Measurements from ENCODE around the gene ADAMTS17. TPM values are rescaled to one million over a fixed set of nuclear protein-coding genes. Genes with fewer than 3 reads are reported as not detected.

Gene ADAMTS17
- total RNA-seq, 1 experiment from 2014 or later = 4.2 TPM

DNA sequence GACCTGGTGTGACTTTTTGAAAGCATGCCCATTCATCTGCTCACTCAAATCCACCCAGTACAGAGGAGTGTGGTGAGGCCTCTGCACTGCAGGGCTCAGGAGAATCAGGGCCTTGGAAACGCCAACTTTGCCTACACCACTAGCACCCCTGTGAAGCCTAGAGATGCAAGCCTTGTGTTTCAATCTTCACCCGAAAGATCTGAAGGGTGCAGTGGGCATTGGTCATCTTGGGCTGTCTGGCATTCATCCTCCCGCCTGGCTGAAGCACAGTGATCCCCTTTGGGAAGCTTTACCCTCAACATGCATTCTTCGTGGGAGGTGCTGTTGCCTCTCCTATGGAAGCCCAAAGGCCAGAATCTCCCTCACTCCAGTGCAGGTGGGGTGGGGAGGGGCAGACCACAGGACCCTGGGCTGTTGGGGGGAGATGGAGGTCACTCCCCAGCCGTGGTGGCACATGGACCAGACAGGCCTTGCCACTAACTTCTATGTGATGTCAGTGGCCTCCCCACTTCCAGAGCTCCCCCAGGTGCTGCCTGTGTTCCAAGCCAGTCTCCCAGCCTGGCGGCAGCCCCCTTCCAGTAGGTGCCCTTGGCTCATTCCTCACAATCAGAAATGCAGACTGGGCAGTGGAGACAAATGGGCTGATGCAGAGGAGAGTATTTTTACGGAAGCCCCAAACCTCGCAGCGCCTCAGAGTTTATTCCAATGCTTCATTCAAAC is 92.5 kb downstream of the ADAMTS17 start:
- intact Hi-C loops (cut with micrococcal nuclease) = no loop called here
- H3K4me3 ChIP-seq (replicated peaks in 1 of 2; ENCODE audit: low read depth in 1 of 2, low read length in 2 of 2) = no peak overlapping the region
- no peaks in the 10 kb centered on the region for H3K4me1 ChIP-seq (ENCODE audit: control insufficient read depth in 1 of 2, insufficient read depth in 2 of 2, low read length in 2 of 2)
- H3K9me2 ChIP-seq (ENCODE audit: insufficient read depth) = no peaks in the 10 kb centered on the region
- H3K4me2 ChIP-seq (ENCODE audit: low read length) = no peak overlapping the region
- no peak overlapping the region for H3K27ac ChIP-seq (ENCODE audit: low read depth, low read length)
- H4K20me1 ChIP-seq (ENCODE audit: insufficient read depth) = no peaks in the 10 kb centered on the region
- ATAC-seq = no peak
- no peak overlapping the region for H2AFZ ChIP-seq (ENCODE audit: low read depth, low read length, poor library complexity, severe bottlenecking)
- no peak overlapping the region for H3K9ac ChIP-seq (ENCODE audit: low read length)
- no peak for DNase-seq (ENCODE audit: low read depth, low spot score)
- no peaks in the 10 kb centered on the region for H3K9me3 ChIP-seq (ENCODE audit: control insufficient read depth in 1 of 2, insufficient read depth in 1 of 2, low read depth in 1 of 2, low read length in 2 of 2)
- no peaks in the 10 kb centered on the region for H3K27me3 ChIP-seq (ENCODE audit: insufficient read depth, low read length)
- ChIA-PET CTCF (no interaction called here), POLR2A (no interaction called here), RAD21 (ENCODE audit: low non-redundant PET in 1 of 2, low total read pairs in 2 of 2, uncharacterized antibody in 2 of 2, unreplicated experiment in 2 of 2) (no interaction called here)
- H3K36me3 ChIP-seq (ENCODE audit: control insufficient read depth in 1 of 2, insufficient read depth in 2 of 2, low read length in 2 of 2) = no peaks in the 10 kb centered on the region
- no peak for TF ChIP-seq ELF1 (IDR thresholded peaks at IDR 0.05; ENCODE audit: borderline replicate concordance, low read depth)
- TF ChIP-seq, protein P1, sequence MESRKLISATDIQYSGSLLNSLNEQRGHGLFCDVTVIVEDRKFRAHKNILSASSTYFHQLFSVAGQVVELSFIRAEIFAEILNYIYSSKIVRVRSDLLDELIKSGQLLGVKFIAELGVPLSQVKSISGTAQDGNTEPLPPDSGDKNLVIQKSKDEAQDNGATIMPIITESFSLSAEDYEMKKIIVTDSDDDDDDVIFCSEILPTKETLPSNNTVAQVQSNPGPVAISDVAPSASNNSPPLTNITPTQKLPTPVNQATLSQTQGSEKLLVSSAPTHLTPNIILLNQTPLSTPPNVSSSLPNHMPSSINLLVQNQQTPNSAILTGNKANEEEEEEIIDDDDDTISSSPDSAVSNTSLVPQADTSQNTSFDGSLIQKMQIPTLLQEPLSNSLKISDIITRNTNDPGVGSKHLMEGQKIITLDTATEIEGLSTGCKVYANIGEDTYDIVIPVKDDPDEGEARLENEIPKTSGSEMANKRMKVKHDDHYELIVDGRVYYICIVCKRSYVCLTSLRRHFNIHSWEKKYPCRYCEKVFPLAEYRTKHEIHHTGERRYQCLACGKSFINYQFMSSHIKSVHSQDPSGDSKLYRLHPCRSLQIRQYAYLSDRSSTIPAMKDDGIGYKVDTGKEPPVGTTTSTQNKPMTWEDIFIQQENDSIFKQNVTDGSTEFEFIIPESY (IDR thresholded peaks at IDR 0.05; ENCODE audit: extremely low read depth, insufficient replicate concordance, low read length) = no peak
- TF ChIP-seq SRF (IDR thresholded peaks at IDR 0.05; ENCODE audit: low read depth) = no peak
- TF ChIP-seq, protein P2, sequence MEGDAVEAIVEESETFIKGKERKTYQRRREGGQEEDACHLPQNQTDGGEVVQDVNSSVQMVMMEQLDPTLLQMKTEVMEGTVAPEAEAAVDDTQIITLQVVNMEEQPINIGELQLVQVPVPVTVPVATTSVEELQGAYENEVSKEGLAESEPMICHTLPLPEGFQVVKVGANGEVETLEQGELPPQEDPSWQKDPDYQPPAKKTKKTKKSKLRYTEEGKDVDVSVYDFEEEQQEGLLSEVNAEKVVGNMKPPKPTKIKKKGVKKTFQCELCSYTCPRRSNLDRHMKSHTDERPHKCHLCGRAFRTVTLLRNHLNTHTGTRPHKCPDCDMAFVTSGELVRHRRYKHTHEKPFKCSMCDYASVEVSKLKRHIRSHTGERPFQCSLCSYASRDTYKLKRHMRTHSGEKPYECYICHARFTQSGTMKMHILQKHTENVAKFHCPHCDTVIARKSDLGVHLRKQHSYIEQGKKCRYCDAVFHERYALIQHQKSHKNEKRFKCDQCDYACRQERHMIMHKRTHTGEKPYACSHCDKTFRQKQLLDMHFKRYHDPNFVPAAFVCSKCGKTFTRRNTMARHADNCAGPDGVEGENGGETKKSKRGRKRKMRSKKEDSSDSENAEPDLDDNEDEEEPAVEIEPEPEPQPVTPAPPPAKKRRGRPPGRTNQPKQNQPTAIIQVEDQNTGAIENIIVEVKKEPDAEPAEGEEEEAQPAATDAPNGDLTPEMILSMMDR (IDR thresholded peaks at IDR 0.05 in 2 of 3, conservative IDR thresholded peaks at IDR 0.05 in 1 of 3; ENCODE audit: borderline replicate concordance in 1 of 3, insufficient read depth in 1 of 3, low read depth in 2 of 3, low read length in 2 of 3) = no peak
- no peak for TF ChIP-seq POLR2AphosphoS5 (IDR thresholded peaks at IDR 0.05; ENCODE audit: low read depth, low read length)
- TF ChIP-seq, protein P3, sequence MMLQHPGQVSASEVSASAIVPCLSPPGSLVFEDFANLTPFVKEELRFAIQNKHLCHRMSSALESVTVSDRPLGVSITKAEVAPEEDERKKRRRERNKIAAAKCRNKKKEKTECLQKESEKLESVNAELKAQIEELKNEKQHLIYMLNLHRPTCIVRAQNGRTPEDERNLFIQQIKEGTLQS (IDR thresholded peaks at IDR 0.05) = no peak
- TF ChIP-seq ZNF274 (IDR thresholded peaks at IDR 0.05; ENCODE audit: low read depth, low read length) = no peak
- TF ChIP-seq TCF7L2 (IDR thresholded peaks at IDR 0.05; ENCODE audit: borderline replicate concordance, extremely low read depth, insufficient read depth, insufficient read length) = no peak
- TF ChIP-seq EZH2phosphoT487 (IDR thresholded peaks at IDR 0.05; ENCODE audit: borderline replicate concordance) = no peak
- no peak for TF ChIP-seq FOSL1 (IDR thresholded peaks at IDR 0.05; ENCODE audit: low read depth)
- TF ChIP-seq RAD21 (IDR thresholded peaks at IDR 0.05; ENCODE audit: low read depth) = no peak
- no peak for TF ChIP-seq CEBPB (IDR thresholded peaks at IDR 0.05; ENCODE audit: low read depth)
- no peak for TF ChIP-seq SIN3A (IDR thresholded peaks at IDR 0.05; ENCODE audit: low read depth)
- TF ChIP-seq CBX3 (IDR thresholded peaks at IDR 0.05; ENCODE audit: low read depth) = no peak
- no peak for TF ChIP-seq EZH2 (IDR thresholded peaks at IDR 0.05)
- no peak for TF ChIP-seq YY1 (IDR thresholded peaks at IDR 0.05; ENCODE audit: extremely low read depth, insufficient replicate concordance, low read depth, low read length)
- TF ChIP-seq ZFX (IDR thresholded peaks at IDR 0.05) = no peak
- TF ChIP-seq POLR2A (IDR thresholded peaks at IDR 0.05; ENCODE audit: borderline replicate concordance, extremely low read depth, insufficient read depth, insufficient read length) = no peak
- TF ChIP-seq SP1 (IDR thresholded peaks at IDR 0.05; ENCODE audit: low read depth) = no peak
- no peak for TF ChIP-seq JUND (IDR thresholded peaks at IDR 0.05)
- no peaks in the 10 kb centered on the region for H3K79me2 ChIP-seq (ENCODE audit: insufficient read depth, low read length)
- BruUV-seq (replicated peaks) = no TSS peak

All from HCT116 (cell line).